Activated naive CD4-positive, alpha-beta T cell treated with Interleukin-2 at 50 U/mL for 16 hours (primary cell): ENCODE measurements around the gene PROC.
A peak's percentile ranks its signal among the peaks of the same experiment; 100 is the strongest.

Experiments
- DNase-seq: peaks from one replicate; pipeline ENCODE4 v3.0.0-alpha.2; 2020

The PROC gene

GRCh38 chr2:127414638-127415592 lies 3.3 kb upstream of the PROC start:
- DNase-seq, result no peak

- DNase-seq, result peak; percentile 82
Observed at GRCh38 chr2:127415593-127416505, 2.4 kb upstream of the PROC start.

DNA sequence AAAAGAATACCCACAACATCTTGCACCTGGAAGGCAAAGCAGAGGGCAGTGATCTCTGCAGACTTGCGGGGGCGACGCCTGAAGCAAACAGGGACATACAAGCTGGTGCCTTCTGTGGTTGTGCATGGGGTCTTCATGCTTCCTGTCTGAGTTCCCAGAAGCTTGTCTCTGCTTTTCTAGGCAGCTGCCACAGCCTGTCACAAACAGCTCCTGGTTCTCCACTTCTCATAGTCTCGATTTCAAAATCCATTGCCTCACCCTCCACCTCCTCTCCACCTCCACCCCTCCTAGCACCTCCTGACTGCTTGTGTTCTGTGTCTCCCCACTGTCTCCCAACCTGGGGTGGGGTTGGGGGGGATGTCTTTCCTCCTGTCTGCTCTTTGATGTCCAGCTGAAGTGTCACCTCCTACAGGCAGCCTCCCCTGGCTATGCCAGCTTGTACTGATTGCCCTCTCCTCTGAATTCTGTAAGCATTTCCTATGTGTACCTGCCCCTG lies 1.7 kb upstream of the PROC start:
- no peak for DNase-seq

GRCh38 chr2:127417406-127417805 lies 821 bp upstream of the PROC start:
- no peak for DNase-seq

DNA sequence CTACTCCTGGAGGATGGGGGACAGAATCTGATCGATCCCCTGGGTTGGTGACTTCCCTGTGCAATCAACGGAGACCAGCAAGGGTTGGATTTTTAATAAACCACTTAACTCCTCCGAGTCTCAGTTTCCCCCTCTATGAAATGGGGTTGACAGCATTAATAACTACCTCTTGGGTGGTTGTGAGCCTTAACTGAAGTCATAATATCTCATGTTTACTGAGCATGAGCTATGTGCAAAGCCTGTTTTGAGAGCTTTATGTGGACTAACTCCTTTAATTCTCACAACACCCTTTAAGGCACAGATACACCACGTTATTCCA lies 844 bp downstream of the PROC start:
- no peak for DNase-seq

- DNase-seq, result no peak
Observed at GRCh38 chr2:127419448-127420038, 1.3 kb downstream of the PROC start.

DNA sequence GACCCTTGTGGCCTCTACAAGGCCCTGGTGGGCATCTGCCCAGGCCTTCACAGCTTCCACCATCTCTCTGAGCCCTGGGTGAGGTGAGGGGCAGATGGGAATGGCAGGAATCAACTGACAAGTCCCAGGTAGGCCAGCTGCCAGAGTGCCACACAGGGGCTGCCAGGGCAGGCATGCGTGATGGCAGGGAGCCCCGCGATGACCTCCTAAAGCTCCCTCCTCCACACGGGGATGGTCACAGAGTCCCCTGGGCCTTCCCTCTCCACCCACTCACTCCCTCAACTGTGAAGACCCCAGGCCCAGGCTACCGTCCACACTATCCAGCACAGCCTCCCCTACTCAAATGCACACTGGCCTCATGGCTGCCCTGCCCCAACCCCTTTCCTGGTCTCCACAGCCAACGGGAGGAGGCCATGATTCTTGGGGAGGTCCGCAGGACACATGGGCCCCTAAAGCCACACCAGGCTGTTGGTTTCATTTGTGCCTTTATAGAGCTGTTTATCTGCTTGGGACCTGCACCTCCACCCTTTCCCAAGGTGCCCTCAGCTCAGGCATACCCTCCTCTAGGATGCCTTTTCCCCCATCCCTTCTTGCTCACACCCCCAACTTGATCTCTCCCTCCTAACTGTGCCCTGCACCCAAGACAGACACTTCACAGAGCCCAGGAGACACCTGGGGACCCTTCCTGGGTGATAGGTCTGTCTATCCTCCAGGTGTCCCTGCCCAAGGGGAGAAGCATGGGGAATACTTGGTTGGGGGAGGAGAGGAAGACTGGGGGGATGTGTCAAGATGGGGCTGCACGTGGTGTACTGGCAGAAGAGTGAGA lies 2.0 kb downstream of the PROC start:
- no peak for DNase-seq

DNA sequence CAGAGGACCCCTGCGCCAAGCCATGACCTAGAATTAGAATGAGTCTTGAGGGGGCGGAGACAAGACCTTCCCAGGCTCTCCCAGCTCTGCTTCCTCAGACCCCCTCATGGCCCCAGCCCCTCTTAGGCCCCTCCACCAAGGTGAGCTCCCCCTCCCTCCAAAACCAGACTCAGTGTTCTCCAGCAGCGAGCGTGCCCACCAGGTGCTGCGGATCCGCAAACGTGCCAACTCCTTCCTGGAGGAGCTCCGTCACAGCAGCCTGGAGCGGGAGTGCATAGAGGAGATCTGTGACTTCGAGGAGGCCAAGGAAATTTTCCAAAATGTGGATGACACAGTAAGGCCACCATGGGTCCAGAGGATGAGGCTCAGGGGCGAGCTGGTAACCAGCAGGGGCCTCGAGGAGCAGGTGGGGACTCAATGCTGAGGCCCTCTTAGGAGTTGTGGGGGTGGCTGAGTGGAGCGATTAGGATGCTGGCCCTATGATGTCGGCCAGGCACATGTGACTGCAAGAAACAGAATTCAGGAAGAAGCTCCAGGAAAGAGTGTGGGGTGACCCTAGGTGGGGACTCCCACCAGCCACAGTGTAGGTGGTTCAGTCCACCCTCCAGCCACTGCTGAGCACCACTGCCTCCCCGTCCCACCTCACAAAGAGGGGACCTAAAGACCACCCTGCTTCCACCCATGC lies 3.0 kb downstream of the PROC start:
- no peak for DNase-seq

GRCh38 chr2:127421871-127422558 lies 3.8 kb downstream of the PROC start:
- no peak for DNase-seq

GRCh38 chr2:127422559-127423477 lies 4.6 kb downstream of the PROC start:
- DNase-seq, result peak; percentile 21

GRCh38 chr2:127423478-127423843 lies 5.2 kb downstream of the PROC start:
- no peak for DNase-seq

GRCh38 chr2:127423880-127424279 lies 5.7 kb downstream of the PROC start:
- DNase-seq, result no peak

- no peak for DNase-seq
Observed at GRCh38 chr2:127424598-127425520, 6.6 kb downstream of the PROC start.

DNA sequence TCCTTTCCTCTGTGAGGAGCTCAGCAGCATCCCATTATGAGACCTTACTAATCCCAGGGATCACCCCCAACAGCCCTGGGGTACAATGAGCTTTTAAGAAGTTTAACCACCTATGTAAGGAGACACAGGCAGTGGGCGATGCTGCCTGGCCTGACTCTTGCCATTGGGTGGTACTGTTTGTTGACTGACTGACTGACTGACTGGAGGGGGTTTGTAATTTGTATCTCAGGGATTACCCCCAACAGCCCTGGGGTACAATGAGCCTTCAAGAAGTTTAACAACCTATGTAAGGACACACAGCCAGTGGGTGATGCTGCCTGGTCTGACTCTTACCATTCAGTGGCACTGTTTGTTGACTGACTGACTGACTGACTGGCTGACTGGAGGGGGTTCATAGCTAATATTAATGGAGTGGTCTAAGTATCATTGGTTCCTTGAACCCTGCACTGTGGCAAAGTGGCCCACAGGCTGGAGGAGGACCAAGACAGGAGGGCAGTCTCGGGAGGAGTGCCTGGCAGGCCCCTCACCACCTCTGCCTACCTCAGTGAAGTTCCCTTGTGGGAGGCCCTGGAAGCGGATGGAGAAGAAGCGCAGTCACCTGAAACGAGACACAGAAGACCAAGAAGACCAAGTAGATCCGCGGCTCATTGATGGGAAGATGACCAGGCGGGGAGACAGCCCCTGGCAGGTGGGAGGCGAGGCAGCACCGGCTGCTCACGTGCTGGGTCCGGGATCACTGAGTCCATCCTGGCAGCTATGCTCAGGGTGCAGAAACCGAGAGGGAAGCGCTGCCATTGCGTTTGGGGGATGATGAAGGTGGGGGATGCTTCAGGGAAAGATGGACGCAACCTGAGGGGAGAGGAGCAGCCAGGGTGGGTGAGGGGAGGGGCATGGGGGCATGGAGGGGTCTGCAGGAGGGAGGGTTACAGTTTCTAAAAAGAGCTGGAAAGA lies 7.6 kb downstream of the PROC start:
- no peak for DNase-seq

- DNase-seq, result no peak
Observed at GRCh38 chr2:127426501-127427354, 8.5 kb downstream of the PROC start.

GRCh38 chr2:127427376-127428056 lies 9.3 kb downstream of the PROC start:
- no peak for DNase-seq
